Liver (tissue), 4 donors: Measurements from ENCODE around the gene ATP6V1F. TPM values are rescaled to one million over a fixed set of nuclear protein-coding genes. Genes with fewer than 3 reads are reported as not detected.

ENCODE experiments used
- polyA plus RNA-seq, 2 donors: library from polyadenylated mRNA; stranded (reverse) in 1 of 2; unstranded in 1 of 2; fragments of 200-250 nt in 1 of 2; fragments of >200 nt in 1 of 2; fragmentation: Nextera tagmentation in 1 of 2; extraction: Ambion mirVana in 1 of 2; gene quantifications; one replicate each; pipeline versions ENCODE4 v1.2.1 to v1.2.3, GENCODE V29; 2013 to 2015
- total RNA-seq, 2 donors: library from RNA; depleted of rRNA; stranded (reverse); fragments of >200 nt; gene quantifications; one replicate each; pipeline ENCODE4 v1.2.3, GENCODE V29; 2014
- donor health status: healthy.
- donor health status: healthy.
- donor health status: healthy.

ATP6V1F gene
- total and polyA plus RNA-seq, 4 donors = 23.1 to 111 (median 47.1) TPM

Other genes starting within 250 kb of the ATP6V1F start
- gene GARIN1A, start 190.6 kb upstream of the ATP6V1F start, total RNA-seq = under 1 TPM; 0.19 to 0.50 TPM
- gene GARIN1A, start 190.6 kb upstream of the ATP6V1F start, polyA plus RNA-seq = under 1 TPM; 0.08 to 0.19 TPM
- 10 to 100 TPM; 41.1 to 57.9 TPM for gene CALU, start 123.5 kb upstream of the ATP6V1F start, total RNA-seq
- gene CALU, start 123.5 kb upstream of the ATP6V1F start, polyA plus RNA-seq = 10 to 100 TPM; 37.1 to 43.9 TPM
- not detected for gene OPN1SW, start 87.1 kb upstream of the ATP6V1F start, total RNA-seq
- under 1 TPM in 1 of 2 donors, not detected in 1; 0.29 TPM for gene OPN1SW, start 87.1 kb upstream of the ATP6V1F start, polyA plus RNA-seq
- under 1 TPM; 0.09 to 0.59 TPM for gene CCDC136, start 70.9 kb upstream of the ATP6V1F start, total RNA-seq
- gene CCDC136, start 70.9 kb upstream of the ATP6V1F start, polyA plus RNA-seq = under 1 TPM; 0.22 TPM
- 1 to 10 TPM in 1 of 2 donors, under 1 TPM in 1; 0.70 to 2.3 TPM for gene FLNC, start 32.5 kb upstream of the ATP6V1F start, total RNA-seq
- gene FLNC, start 32.5 kb upstream of the ATP6V1F start, polyA plus RNA-seq = under 1 TPM; 0.03 to 0.37 TPM
- under 1 TPM; 0.05 to 0.08 TPM for gene KCP, start 47.9 kb downstream of the ATP6V1F start, total RNA-seq
- gene KCP, start 47.9 kb downstream of the ATP6V1F start, polyA plus RNA-seq = under 1 TPM in 1 of 2 donors, not detected in 1; 0.02 TPM
- 1 to 10 TPM; 4.4 to 6.2 TPM for gene IRF5, start 75.1 kb downstream of the ATP6V1F start, total RNA-seq
- gene IRF5, start 75.1 kb downstream of the ATP6V1F start, polyA plus RNA-seq = 1 to 10 TPM; 4.3 to 4.6 TPM
- 10 to 100 TPM; 26.5 to 38.9 TPM for gene TNPO3, start 192.3 kb downstream of the ATP6V1F start, total RNA-seq
- 10 to 100 TPM in 1 of 2 donors, 1 to 10 TPM in 1; 9.2 to 13.6 TPM for gene TNPO3, start 192.3 kb downstream of the ATP6V1F start, polyA plus RNA-seq